ENCODE results near the gene OPHN1. TPM values are rescaled to one million over a fixed set of nuclear protein-coding genes. Genes with fewer than 3 reads are reported as not detected.
"Not testable (repeated sequence)": the region's sequence is repeated elsewhere in the genome, so short reads cannot be mapped to it uniquely, and the experiment has no call there.

Gene OPHN1
- total RNA-seq, 4 donors from 2014 or later, result 4.6 to 27.7 (median 10.8) TPM

GRCh38 chrX:68284281-68284904 lies 148.9 kb downstream of the OPHN1 start:
- Histone ChIP-seq H3K27me3 (no peaks in the 10 kb centered on the region), H3K4me3 (no peak overlapping the region), H3K27ac (no peak overlapping the region), H3K9me3 (no peaks in the 10 kb centered on the region), H3K36me3 (no peaks in the 10 kb centered on the region), H3K4me1 (no peaks in the 10 kb centered on the region)
- DNase-seq, result no peak
- intact Hi-C loops (cut with DNase I; ENCODE audit: low total_unique reads), result no loop called here
- TF ChIP-seq POLR2A (IDR thresholded peaks at IDR 0.05), result no peak
- TF ChIP-seq, protein P1, sequence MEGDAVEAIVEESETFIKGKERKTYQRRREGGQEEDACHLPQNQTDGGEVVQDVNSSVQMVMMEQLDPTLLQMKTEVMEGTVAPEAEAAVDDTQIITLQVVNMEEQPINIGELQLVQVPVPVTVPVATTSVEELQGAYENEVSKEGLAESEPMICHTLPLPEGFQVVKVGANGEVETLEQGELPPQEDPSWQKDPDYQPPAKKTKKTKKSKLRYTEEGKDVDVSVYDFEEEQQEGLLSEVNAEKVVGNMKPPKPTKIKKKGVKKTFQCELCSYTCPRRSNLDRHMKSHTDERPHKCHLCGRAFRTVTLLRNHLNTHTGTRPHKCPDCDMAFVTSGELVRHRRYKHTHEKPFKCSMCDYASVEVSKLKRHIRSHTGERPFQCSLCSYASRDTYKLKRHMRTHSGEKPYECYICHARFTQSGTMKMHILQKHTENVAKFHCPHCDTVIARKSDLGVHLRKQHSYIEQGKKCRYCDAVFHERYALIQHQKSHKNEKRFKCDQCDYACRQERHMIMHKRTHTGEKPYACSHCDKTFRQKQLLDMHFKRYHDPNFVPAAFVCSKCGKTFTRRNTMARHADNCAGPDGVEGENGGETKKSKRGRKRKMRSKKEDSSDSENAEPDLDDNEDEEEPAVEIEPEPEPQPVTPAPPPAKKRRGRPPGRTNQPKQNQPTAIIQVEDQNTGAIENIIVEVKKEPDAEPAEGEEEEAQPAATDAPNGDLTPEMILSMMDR (IDR thresholded peaks at IDR 0.05), result no peak

DNA sequence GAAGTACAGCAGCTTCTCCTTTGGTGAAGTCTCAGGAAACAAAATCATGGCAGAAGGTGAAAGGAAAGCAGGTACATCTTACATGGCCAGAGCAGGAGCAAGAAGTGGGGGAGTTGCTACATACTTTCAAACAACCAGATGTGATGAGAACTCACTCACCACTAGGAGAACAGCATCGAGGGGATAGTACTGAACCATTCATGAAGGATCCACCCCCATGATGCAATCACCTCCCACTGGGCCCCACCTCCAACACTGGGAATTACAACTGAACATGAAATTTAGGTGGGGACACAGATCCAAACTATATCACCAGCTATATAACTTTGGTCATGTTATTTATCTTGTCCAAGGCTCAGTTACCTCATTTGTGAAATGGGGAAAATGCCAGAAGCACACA lies 159.4 kb downstream of the OPHN1 start:
- no peak for TF ChIP-seq POLR2A (IDR thresholded peaks at IDR 0.05)
- TF ChIP-seq, protein P1 (IDR thresholded peaks at IDR 0.05), result no peak
- H3K4me1 ChIP-seq, result no peaks in the 10 kb centered on the region
- no peak overlapping the region for H3K27ac ChIP-seq
- H3K4me3 ChIP-seq, result no peak overlapping the region
- intact Hi-C loops (cut with DNase I; ENCODE audit: low total_unique reads), result no loop called here
- no peaks in the 10 kb centered on the region for H3K36me3 ChIP-seq
- DNase-seq, result no peak
- no peaks in the 10 kb centered on the region for H3K27me3 ChIP-seq
- no peaks in the 10 kb centered on the region for H3K9me3 ChIP-seq

GRCh38 chrX:68264793-68265192 lies 168.5 kb downstream of the OPHN1 start:
- H3K4me3 ChIP-seq, result not testable (repeated sequence)

GRCh38 chrX:68261060-68261672 lies 172.1 kb downstream of the OPHN1 start:
- no peaks in the 10 kb centered on the region for H3K9me3 ChIP-seq
- no peak for DNase-seq
- TF ChIP-seq, protein P1 (IDR thresholded peaks at IDR 0.05), result no peak
- no peak for TF ChIP-seq POLR2A (IDR thresholded peaks at IDR 0.05)

More at GRCh38 chrX:68264793-68265192, 168.5 kb downstream of the OPHN1 start:
- H3K27me3 ChIP-seq; H3K9me3 ChIP-seq; H3K36me3 ChIP-seq; DNase-seq; intact Hi-C loops (cut with DNase I; ENCODE audit: low total_unique reads); H3K4me1 ChIP-seq; H3K27ac ChIP-seq: not testable (repeated sequence)

GRCh38 chrX:68256990-68257389 lies 176.3 kb downstream of the OPHN1 start:
- intact Hi-C loops (cut with DNase I; ENCODE audit: low total_unique reads), result no loop called here
- no peaks in the 10 kb centered on the region for H3K27me3 ChIP-seq
- TF ChIP-seq POLR2A (IDR thresholded peaks at IDR 0.05), result no peak
- TF ChIP-seq, protein P1 (IDR thresholded peaks at IDR 0.05), result no peak
- H3K27ac ChIP-seq, result no peak overlapping the region
- H3K9me3 ChIP-seq, result no peaks in the 10 kb centered on the region
- H3K36me3 ChIP-seq, result no peaks in the 10 kb centered on the region
- no peak overlapping the region for H3K4me3 ChIP-seq
- DNase-seq, result no peak
- no peaks in the 10 kb centered on the region for H3K4me1 ChIP-seq

More at GRCh38 chrX:68261060-68261672, 172.1 kb downstream of the OPHN1 start:
- Histone ChIP-seq H3K27ac (no peak overlapping the region), H3K4me1 (no peaks in the 10 kb centered on the region), H3K36me3 (no peaks in the 10 kb centered on the region), H3K4me3 (no peak overlapping the region), H3K27me3 (no peaks in the 10 kb centered on the region)
- intact Hi-C loops (cut with DNase I; ENCODE audit: low total_unique reads), result no loop called here
